ENCODE measurements around the gene TMEM30A.

GRCh38 chr6:75213732-75214131, 70.9 kb downstream of the TMEM30A start:
- no peak for TF ChIP-seq CTCF (IDR thresholded peaks at IDR 0.05; ENCODE audit: insufficient read depth, low read length, poor library complexity, severe bottlenecking)
- TF ChIP-seq EZH2phosphoT487 (conservative IDR thresholded peaks at IDR 0.05; ENCODE audit: low read length), result no peak
